HL-60 (cell line): Measurements from ENCODE around the gene ASB15.

ENCODE experiments used
- DNase-seq, 2 experiments: peaks; one replicate each; pipeline ENCODE4 v3.0.0-alpha.2; 2010 to 2020; ENCODE audit warnings: low read depth in 1 of 2, low spot score in 1 of 2
- H3K27ac ChIP-seq: fragments of 250-450 bp; sonication (Bioruptor Pico); replicated peaks from 2 replicates; pipeline ENCODE4 v1.5.1; 2020; ENCODE audit warnings: mild to moderate bottlenecking, moderate library complexity
- H3K27me3 ChIP-seq: fragments of 250-450 bp; sonication (Bioruptor Pico); 2 replicates; pipeline ENCODE4 v1.5.1; 2021; ENCODE audit warnings: mild to moderate bottlenecking, moderate library complexity; ENCODE audit not compliant: insufficient read depth, poor library complexity, severe bottlenecking
- H3K4me3 ChIP-seq: replicated peaks from 2 replicates; pipeline ENCODE4 v1.5.1; 2011; ENCODE audit warnings: mild to moderate bottlenecking, control low read depth, low read length; ENCODE audit not compliant: insufficient read depth
- GABPA ChIP-seq: IDR thresholded peaks from 2 replicates; pipeline ENCODE4 v1.6.1; 2012; ENCODE audit warnings: low read depth
- POLR2AphosphoS5 ChIP-seq: IDR thresholded peaks from 2 replicates; pipeline ENCODE4 v1.6.1; 2012; ENCODE audit warnings: low read depth
- REST ChIP-seq: IDR thresholded peaks from 2 replicates; pipeline ENCODE4 v1.6.1; 2012; ENCODE audit warnings: low read depth; ENCODE audit not compliant: insufficient replicate concordance
- SPI1 ChIP-seq: IDR thresholded peaks from 2 replicates; pipeline ENCODE4 v1.6.1; 2012; ENCODE audit warnings: low read depth, mild to moderate bottlenecking, borderline replicate concordance
- TF ChIP-seq, protein P1 (sequence below): IDR thresholded peaks from one replicate; pipeline ENCODE4 v1.5.1; 2011; ENCODE audit warnings: low read length, control low read depth, inconsistent platforms; ENCODE audit not compliant: insufficient read depth

Gene ASB15

GRCh38 chr7:123665157-123665556, 63.5 kb downstream of the ASB15 start:
- H3K27ac ChIP-seq = no peak overlapping the region
- H3K27me3 ChIP-seq = peaks cover 3% of the 10 kb centered on the region
- TF ChIP-seq POLR2AphosphoS5 = no peak
- H3K4me3 ChIP-seq = no peak overlapping the region
- no peak for DNase-seq

DNA sequence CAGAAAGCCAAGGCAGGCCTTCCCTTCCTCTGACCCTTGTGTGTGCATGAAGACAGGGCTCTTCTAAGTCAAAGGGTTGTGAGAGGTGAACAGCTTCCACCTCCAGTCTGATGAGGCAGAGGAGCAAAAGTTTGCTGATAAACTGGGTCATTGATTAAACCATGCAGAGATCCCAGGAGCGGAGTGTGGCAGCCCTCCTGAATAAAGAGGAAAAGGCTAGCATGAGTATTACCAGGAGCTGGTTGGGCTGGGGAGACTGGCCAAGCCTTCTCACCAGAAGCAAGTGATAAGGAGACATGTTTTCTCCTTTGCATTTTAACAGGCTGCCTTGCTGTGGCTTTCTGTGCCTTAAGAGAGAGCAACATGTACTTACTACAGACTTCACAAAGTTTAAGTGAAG, 64.3 kb downstream of the ASB15 start:
- H3K27me3 ChIP-seq = peaks cover 3% of the 10 kb centered on the region
- no peak overlapping the region for H3K27ac ChIP-seq
- DNase-seq = no peak
- H3K4me3 ChIP-seq = no peak overlapping the region
- no peak for TF ChIP-seq POLR2AphosphoS5
- TF ChIP-seq, protein P1, sequence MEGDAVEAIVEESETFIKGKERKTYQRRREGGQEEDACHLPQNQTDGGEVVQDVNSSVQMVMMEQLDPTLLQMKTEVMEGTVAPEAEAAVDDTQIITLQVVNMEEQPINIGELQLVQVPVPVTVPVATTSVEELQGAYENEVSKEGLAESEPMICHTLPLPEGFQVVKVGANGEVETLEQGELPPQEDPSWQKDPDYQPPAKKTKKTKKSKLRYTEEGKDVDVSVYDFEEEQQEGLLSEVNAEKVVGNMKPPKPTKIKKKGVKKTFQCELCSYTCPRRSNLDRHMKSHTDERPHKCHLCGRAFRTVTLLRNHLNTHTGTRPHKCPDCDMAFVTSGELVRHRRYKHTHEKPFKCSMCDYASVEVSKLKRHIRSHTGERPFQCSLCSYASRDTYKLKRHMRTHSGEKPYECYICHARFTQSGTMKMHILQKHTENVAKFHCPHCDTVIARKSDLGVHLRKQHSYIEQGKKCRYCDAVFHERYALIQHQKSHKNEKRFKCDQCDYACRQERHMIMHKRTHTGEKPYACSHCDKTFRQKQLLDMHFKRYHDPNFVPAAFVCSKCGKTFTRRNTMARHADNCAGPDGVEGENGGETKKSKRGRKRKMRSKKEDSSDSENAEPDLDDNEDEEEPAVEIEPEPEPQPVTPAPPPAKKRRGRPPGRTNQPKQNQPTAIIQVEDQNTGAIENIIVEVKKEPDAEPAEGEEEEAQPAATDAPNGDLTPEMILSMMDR = no peak
- no peak for TF ChIP-seq SPI1
- TF ChIP-seq REST = no peak
- TF ChIP-seq GABPA = no peak

DNA sequence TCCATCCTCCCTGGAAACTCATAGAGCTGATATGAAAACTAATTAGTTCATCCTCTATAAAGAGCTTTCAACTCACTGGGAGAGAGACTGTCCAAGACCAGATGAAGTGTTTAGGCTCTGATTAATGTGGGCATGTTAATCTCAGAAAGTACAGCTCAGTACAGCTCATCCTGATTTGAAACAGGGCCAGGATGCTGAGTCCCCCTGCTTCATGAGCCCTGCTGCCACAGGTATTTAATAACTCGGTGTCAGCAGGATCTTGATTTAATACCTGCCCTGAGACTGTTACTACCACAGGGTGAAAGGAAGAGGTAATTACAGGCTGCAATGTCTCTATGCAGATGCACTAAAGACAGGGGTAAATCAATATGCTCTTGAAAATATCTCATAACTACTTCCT, 64.9 kb downstream of the ASB15 start:
- H3K27me3 ChIP-seq = peaks cover 3% of the 10 kb centered on the region
- H3K27ac ChIP-seq = no peak overlapping the region
- no peak for DNase-seq
- H3K4me3 ChIP-seq = no peak overlapping the region
- TF ChIP-seq, protein P1 = no peak
- TF ChIP-seq GABPA (no peak), REST (no peak), POLR2AphosphoS5 (no peak), SPI1 (no peak)

- TF ChIP-seq REST (no peak), POLR2AphosphoS5 (no peak), GABPA (no peak), SPI1 (no peak)
- TF ChIP-seq, protein P1 = no peak
- H3K4me3 ChIP-seq = no peak overlapping the region
- no peak overlapping the region for H3K27ac ChIP-seq
- no peaks in the 10 kb centered on the region for H3K27me3 ChIP-seq
- no peak for DNase-seq
Observed at GRCh38 chr7:123669485-123669884, 67.9 kb downstream of the ASB15 start.
